ENCODE measurements around the gene BRPF1.

The BRPF1 gene

GRCh38 chr3:9791790-9792404, 60.4 kb downstream of the BRPF1 start:
- no peak for DNase-seq

- peak; percentile 94 for DNase-seq
Observed at GRCh38 chr3:9792405-9793160, 61.0 kb downstream of the BRPF1 start, which contains the start of the genes ARPC4 and TADA3. ARPC4 (plus strand) TSS chr3:9793082; CDS start chr3:9793122, 40 bp downstream. TADA3 (minus strand) TSS chr3:9792473; CDS start chr3:9791466, 1,007 bp downstream.

GRCh38 chr3:9793161-9793781, 61.7 kb downstream of the BRPF1 start:
- no peak for DNase-seq

- no peak for DNase-seq
Observed at GRCh38 chr3:9794400-9794799, 62.9 kb downstream of the BRPF1 start.

- no peak for DNase-seq
Observed at GRCh38 chr3:9795207-9795606, 63.7 kb downstream of the BRPF1 start.

- no peak for DNase-seq
Observed at GRCh38 chr3:9797196-9797945, 65.8 kb downstream of the BRPF1 start.
